ENCODE measurements around the gene PLCB3.

Gene PLCB3

DNA sequence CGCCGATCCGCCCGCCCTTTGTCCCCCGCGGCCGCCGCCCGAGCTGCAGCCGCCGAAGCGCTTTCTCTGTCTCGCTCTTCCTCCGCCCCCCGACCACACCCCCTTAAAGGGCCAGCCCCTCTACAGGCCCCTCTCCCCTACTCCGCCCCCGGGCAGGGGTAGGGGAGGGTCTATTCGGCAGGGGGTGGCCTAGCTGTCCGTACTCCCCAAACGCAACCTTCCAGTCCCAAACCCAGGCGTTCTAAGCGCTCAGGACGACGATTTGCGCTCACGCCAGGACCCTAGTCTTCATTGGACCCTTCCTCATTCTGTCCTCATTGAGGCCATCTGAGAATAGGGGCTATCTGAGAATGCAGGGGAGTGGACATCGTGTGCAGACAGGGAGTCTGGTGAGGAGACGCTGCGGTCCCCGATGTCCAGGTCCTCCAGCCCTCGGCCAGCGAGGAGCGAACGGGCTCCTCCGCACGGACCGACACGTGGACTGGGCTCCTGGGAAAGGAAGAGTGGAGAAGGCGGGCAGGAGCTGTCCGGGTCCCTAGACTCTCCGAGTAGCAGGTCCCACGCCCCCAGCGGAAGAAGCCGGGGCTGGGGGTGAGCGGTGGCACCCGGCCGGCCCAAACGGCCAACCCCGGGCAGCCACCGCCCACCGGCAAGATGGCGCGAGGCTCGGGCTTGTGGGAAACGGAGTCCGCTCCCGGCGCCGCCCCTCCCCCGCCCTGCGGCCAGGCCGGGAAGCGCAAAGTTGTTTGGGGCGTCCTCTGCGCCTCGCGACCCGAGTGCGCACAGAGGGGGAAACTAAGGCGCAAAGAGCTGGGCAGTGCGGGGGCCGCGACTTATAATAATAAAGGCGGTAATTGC lies 4.2 kb upstream of the PLCB3 start, which contains the start of gene PPP1R14B:
PPP1R14B (minus strand) TSS at position 73 of the 858 bp plus-strand sequence. CDS start 270 bp downstream, outside the sequence.
- peak within 1 kb of the TSS; percentile 47 for H3K27ac ChIP-seq (ENCODE audit: low read length)
- TF ChIP-seq, protein P1, sequence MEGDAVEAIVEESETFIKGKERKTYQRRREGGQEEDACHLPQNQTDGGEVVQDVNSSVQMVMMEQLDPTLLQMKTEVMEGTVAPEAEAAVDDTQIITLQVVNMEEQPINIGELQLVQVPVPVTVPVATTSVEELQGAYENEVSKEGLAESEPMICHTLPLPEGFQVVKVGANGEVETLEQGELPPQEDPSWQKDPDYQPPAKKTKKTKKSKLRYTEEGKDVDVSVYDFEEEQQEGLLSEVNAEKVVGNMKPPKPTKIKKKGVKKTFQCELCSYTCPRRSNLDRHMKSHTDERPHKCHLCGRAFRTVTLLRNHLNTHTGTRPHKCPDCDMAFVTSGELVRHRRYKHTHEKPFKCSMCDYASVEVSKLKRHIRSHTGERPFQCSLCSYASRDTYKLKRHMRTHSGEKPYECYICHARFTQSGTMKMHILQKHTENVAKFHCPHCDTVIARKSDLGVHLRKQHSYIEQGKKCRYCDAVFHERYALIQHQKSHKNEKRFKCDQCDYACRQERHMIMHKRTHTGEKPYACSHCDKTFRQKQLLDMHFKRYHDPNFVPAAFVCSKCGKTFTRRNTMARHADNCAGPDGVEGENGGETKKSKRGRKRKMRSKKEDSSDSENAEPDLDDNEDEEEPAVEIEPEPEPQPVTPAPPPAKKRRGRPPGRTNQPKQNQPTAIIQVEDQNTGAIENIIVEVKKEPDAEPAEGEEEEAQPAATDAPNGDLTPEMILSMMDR (IDR thresholded peaks at IDR 0.05; ENCODE audit: low read length) = no peak
- TF ChIP-seq EZH2 (optimal IDR thresholded peaks at IDR 0.05; ENCODE audit: low read depth, low read length) (no peak), EZH2phosphoT487 (IDR thresholded peaks at IDR 0.05; ENCODE audit: low read length) (no peak)
- no peaks in the 10 kb centered on the region for H3K9me3 ChIP-seq (replicated peaks; ENCODE audit: insufficient read depth, low read length)
- DNase-seq = peak; percentile 83
- H3K36me3 ChIP-seq (replicated peaks; ENCODE audit: insufficient read depth, low read length) = no peaks in the 10 kb centered on the region
- peaks cover 39% of the 10 kb centered on the region for H3K79me2 ChIP-seq (ENCODE audit: low read length)
- H3K9ac ChIP-seq (ENCODE audit: low read length) = peak within 1 kb of the TSS; percentile 86
- no peaks in the 10 kb centered on the region for H4K20me1 ChIP-seq (ENCODE audit: insufficient read depth, low read length)
- H3K4me3 ChIP-seq (ENCODE audit: low read length) = peak within 1 kb of the TSS; percentile 99
- peaks cover 6% of the 10 kb centered on the region; the same call in 1 of the 2 replicates for H3K4me1 ChIP-seq (ENCODE audit: low read length)
- H3K9me2 ChIP-seq (replicated peaks; ENCODE audit: insufficient read depth, low read length) = no peaks in the 10 kb centered on the region
- H2AFZ ChIP-seq (ENCODE audit: low read length) = peak within 1 kb of the TSS; percentile 90
- peak within 1 kb of the TSS; percentile 100 for H3K4me2 ChIP-seq (ENCODE audit: low read depth, low read length)
- peaks cover 13% of the 10 kb centered on the region; the same call in 1 of the 2 replicates for H3F3A ChIP-seq (ENCODE audit: insufficient read depth, low read length)
- peaks cover 5% of the 10 kb centered on the region; the same call in 1 of the 2 replicates for H3K27me3 ChIP-seq (replicated peaks; ENCODE audit: insufficient read depth, low read length)

DNA sequence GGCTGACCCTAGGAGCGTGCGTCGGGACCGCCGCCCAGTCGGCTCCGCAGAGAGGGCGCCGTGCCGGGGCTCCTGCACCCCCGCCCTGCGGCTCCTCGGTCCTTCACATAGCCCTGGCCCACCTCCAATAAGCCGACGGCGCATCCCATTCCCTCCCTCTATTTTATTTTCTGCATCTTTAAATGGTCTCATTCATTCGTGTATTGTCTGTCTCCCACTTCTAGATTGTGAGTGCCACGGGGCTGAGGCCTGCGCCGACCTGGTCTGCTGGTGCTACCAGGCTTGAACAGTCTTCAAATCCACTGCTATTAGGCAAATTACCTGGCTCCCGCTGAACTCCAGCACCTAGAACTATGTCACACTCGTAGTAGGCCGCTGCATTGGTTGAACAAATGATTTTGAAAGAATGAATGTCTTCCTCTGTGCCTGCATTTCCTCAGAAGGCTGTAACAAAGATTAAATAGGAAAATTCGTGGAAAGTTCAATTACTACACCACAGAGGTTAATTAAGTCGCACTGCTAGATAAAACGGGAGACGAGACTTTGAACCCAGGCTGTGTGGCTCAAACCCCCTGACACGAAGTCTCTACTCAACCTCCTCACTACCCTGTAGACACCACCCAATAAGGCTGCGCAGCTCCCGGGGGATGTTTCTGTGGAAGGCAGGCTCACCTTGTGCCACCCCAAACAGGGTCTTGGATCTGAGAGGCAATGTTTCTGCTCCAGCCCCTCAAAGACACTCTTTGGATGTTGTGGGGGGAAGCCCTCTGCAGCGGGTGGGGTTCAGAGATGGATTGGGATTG lies 3.4 kb upstream of the PLCB3 start:
- Histone ChIP-seq H3K9ac (ENCODE audit: low read length) (no peak overlapping the region), H3K9me2 (replicated peaks; ENCODE audit: insufficient read depth, low read length) (no peaks in the 10 kb centered on the region), H3K27ac (ENCODE audit: low read length) (no peak overlapping the region), H3K36me3 (replicated peaks; ENCODE audit: insufficient read depth, low read length) (no peaks in the 10 kb centered on the region), H2AFZ (ENCODE audit: low read length) (peak overlapping the region; percentile 90), H3K4me3 (ENCODE audit: low read length) (peak overlapping the region; percentile 82), H3F3A (ENCODE audit: insufficient read depth, low read length) (peaks cover 13% of the 10 kb centered on the region; the same call in 1 of the 2 replicates), H3K27me3 (replicated peaks; ENCODE audit: insufficient read depth, low read length) (peaks cover 5% of the 10 kb centered on the region; the same call in 1 of the 2 replicates), H3K4me1 (ENCODE audit: low read length) (no peaks in the 10 kb centered on the region; the same call in 1 of the 2 replicates), H4K20me1 (ENCODE audit: insufficient read depth, low read length) (no peaks in the 10 kb centered on the region), H3K79me2 (ENCODE audit: low read length) (peaks cover 36% of the 10 kb centered on the region), H3K4me2 (ENCODE audit: low read depth, low read length) (peak overlapping the region; percentile 100), H3K9me3 (replicated peaks; ENCODE audit: insufficient read depth, low read length) (no peaks in the 10 kb centered on the region)
- DNase-seq = no peak
- TF ChIP-seq, protein P1 (IDR thresholded peaks at IDR 0.05; ENCODE audit: low read length) = no peak
- TF ChIP-seq EZH2phosphoT487 (IDR thresholded peaks at IDR 0.05; ENCODE audit: low read length) (no peak), EZH2 (optimal IDR thresholded peaks at IDR 0.05; ENCODE audit: low read depth, low read length) (no peak)

DNA sequence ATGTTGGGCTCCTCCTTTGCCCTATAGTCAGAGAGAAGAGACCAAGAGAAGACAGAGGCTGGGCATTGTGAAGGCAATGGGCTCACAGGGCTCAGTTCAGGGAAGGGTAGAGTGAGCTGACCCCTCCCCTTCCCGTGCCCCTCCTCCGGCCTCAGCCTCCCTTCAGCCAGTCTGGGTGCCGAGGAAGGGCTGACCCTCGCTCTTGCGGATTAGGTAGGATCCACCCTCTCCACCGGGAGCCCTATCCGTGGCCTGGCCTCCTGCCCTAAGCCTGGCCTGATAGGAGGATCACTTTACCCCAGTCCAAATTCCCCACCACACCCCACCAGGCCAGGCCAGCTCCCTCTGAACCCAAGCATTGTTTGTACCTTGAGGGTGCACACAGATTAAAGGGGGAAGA lies 2.8 kb upstream of the PLCB3 start:
- no peaks in the 10 kb centered on the region for H3K36me3 ChIP-seq (replicated peaks; ENCODE audit: insufficient read depth, low read length)
- H3K9me2 ChIP-seq (replicated peaks; ENCODE audit: insufficient read depth, low read length) = no peaks in the 10 kb centered on the region
- no peaks in the 10 kb centered on the region for H3K9me3 ChIP-seq (replicated peaks; ENCODE audit: insufficient read depth, low read length)
- H3K27ac ChIP-seq (ENCODE audit: low read length) = no peak overlapping the region
- no peak overlapping the region for H3K4me3 ChIP-seq (ENCODE audit: low read length)
- H3F3A ChIP-seq (ENCODE audit: insufficient read depth, low read length) = peaks cover 8% of the 10 kb centered on the region; the same call in 1 of the 2 replicates
- no peak for DNase-seq
- no peak overlapping the region for H3K9ac ChIP-seq (ENCODE audit: low read length)
- TF ChIP-seq EZH2 (optimal IDR thresholded peaks at IDR 0.05; ENCODE audit: low read depth, low read length) = no peak
- no peak for TF ChIP-seq EZH2phosphoT487 (IDR thresholded peaks at IDR 0.05; ENCODE audit: low read length)
- TF ChIP-seq, protein P1 (IDR thresholded peaks at IDR 0.05; ENCODE audit: low read length) = no peak
- H2AFZ ChIP-seq (ENCODE audit: low read length) = no peak overlapping the region
- H3K79me2 ChIP-seq (ENCODE audit: low read length) = peaks cover 36% of the 10 kb centered on the region
- no peak overlapping the region for H3K4me2 ChIP-seq (ENCODE audit: low read depth, low read length)
- H3K27me3 ChIP-seq (replicated peaks; ENCODE audit: insufficient read depth, low read length) = peaks cover 5% of the 10 kb centered on the region; the same call in 1 of the 2 replicates
- no peaks in the 10 kb centered on the region; the same call in 1 of the 2 replicates for H3K4me1 ChIP-seq (ENCODE audit: low read length)
- H4K20me1 ChIP-seq (ENCODE audit: insufficient read depth, low read length) = no peaks in the 10 kb centered on the region

Measured in MM.1S (cell line).